Uterus (tissue), 4 donors: ENCODE data around the gene PDE4D. TPM values are rescaled to one million over a fixed set of nuclear protein-coding genes. Genes with fewer than 3 reads are reported as not detected.

ENCODE experiments used
- DNase-seq, 2 donors: peaks; one replicate each; pipeline ENCODE4 v3.0.0-alpha.2; 2019 to 2020
- H3K27ac ChIP-seq, 2 donors: fragments of 200-600 bp; sonication (generic); 1 replicate in 1 of 2; 2 replicates in 1 of 2; pipeline ENCODE4 v1.5.1; 2016 to 2018
- H3K27me3 ChIP-seq, 2 donors: fragments of 200-600 bp; sonication (generic); one replicate each; pipeline ENCODE4 v1.5.1; 2018 to 2019; ENCODE audit warnings: control low read depth in 1 of 2
- H3K36me3 ChIP-seq, 2 donors: fragments of 200-600 bp; sonication (generic); one replicate each; pipeline ENCODE4 v1.5.1; 2019; ENCODE audit warnings: control low read depth in 1 of 2
- H3K4me1 ChIP-seq, 2 donors: fragments of 200-600 bp; sonication (generic); one replicate each; pipeline ENCODE4 v1.5.1; 2018 to 2019; ENCODE audit warnings: control low read depth in 1 of 2
- H3K4me3 ChIP-seq, 2 donors: fragments of 200-600 bp; sonication (generic); 1 replicate in 1 of 2; 2 replicates in 1 of 2; pipeline ENCODE4 v1.5.1; 2018 to 2019; ENCODE audit warnings: mild to moderate bottlenecking in 1 of 2
- H3K9me3 ChIP-seq, 2 donors: fragments of 200-600 bp; sonication (generic); one replicate each; pipeline ENCODE4 v1.5.1; 2019; ENCODE audit warnings: control low read depth in 1 of 2
- POLR2A ChIP-seq, 2 donors: fragments of 450-650 bp; IDR thresholded peaks; one replicate each; pipeline ENCODE4 v1.6.1; 2016; ENCODE audit warnings: antibody characterized with exemption in 2 of 2, mild to moderate bottlenecking in 1 of 2, moderate library complexity in 1 of 2
- intact Hi-C: fragments of 100-400 bp; cut with DNase I; formaldehyde crosslinking; loops from one replicate; pipeline ENCODE4 v1.15.1; 2023; ENCODE audit warnings: low total_unique reads
- total RNA-seq, 4 donors: library from RNA; depleted of rRNA in 3 of 4; stranded (reverse); fragments of >200 nt in 3 of 4; gene quantifications; one replicate each; pipeline versions ENCODE4 v1.1.0 to v1.2.4, GENCODE V29; 2014 to 2023
- TF ChIP-seq, protein P1 (sequence below), 4 experiments: fragments of 200-600 bp in 2 of 4; fragments of 450-650 bp in 2 of 4; sonication (generic) in 2 of 4; IDR thresholded peaks; one replicate each; pipeline ENCODE4 v1.5.1; 2016 to 2019; ENCODE audit warnings: antibody characterized with exemption in 4 of 4, mild to moderate bottlenecking in 2 of 4, moderate library complexity in 1 of 4
- donor health status: DM: yes; HTN: yes; CAD: no.

PDE4D gene
- total RNA-seq, 4 donors from 2014 or later = 27.1 to 77.0 (median 45.8) TPM

- no peak for TF ChIP-seq POLR2A (IDR thresholded peaks at IDR 0.05)
- TF ChIP-seq, protein P1, sequence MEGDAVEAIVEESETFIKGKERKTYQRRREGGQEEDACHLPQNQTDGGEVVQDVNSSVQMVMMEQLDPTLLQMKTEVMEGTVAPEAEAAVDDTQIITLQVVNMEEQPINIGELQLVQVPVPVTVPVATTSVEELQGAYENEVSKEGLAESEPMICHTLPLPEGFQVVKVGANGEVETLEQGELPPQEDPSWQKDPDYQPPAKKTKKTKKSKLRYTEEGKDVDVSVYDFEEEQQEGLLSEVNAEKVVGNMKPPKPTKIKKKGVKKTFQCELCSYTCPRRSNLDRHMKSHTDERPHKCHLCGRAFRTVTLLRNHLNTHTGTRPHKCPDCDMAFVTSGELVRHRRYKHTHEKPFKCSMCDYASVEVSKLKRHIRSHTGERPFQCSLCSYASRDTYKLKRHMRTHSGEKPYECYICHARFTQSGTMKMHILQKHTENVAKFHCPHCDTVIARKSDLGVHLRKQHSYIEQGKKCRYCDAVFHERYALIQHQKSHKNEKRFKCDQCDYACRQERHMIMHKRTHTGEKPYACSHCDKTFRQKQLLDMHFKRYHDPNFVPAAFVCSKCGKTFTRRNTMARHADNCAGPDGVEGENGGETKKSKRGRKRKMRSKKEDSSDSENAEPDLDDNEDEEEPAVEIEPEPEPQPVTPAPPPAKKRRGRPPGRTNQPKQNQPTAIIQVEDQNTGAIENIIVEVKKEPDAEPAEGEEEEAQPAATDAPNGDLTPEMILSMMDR (IDR thresholded peaks at IDR 0.05) = no peak
- intact Hi-C loops = no loop called here
- DNase-seq = no peak
- no peaks in the 10 kb centered on the region for H3K4me1 ChIP-seq
- H3K36me3 ChIP-seq = no peaks in the 10 kb centered on the region
- H3K27ac ChIP-seq = no peak overlapping the region
- no peaks in the 10 kb centered on the region for H3K9me3 ChIP-seq
- no peaks in the 10 kb centered on the region for H3K27me3 ChIP-seq
- H3K4me3 ChIP-seq = no peak overlapping the region
These were observed 751.4 kb downstream of the PDE4D start for GRCh38 chr5:59142138-59142537.

GRCh38 chr5:59140133-59140532 is 753.4 kb downstream of the PDE4D start:
- intact Hi-C loops = no loop called here
- Histone ChIP-seq H3K36me3 (no peaks in the 10 kb centered on the region), H3K27me3 (no peaks in the 10 kb centered on the region), H3K4me3 (no peak overlapping the region), H3K27ac (no peak overlapping the region), H3K4me1 (no peaks in the 10 kb centered on the region), H3K9me3 (no peaks in the 10 kb centered on the region)
- no peak for DNase-seq
- TF ChIP-seq POLR2A (IDR thresholded peaks at IDR 0.05) = no peak
- TF ChIP-seq, protein P1 (IDR thresholded peaks at IDR 0.05) = no peak

DNA sequence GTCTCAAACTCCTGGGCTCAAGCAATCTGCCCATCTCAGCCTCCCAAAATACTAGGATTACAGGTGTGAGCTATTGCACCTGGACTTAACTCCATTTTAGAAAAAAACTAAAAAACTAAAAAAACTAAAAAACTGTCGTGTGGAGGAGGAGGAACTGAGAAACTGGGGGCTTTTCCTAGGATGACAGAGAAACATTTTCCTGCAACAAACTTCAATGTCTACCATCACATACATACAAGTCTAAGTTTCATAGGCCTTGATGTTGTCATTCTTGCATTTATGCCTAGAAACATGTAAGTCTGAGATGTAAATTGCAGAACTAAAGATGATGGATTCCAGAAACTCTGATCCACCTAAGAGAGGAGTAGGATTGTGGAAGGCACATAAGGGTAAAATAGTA is 753.8 kb downstream of the PDE4D start:
- Histone ChIP-seq H3K4me1 (no peaks in the 10 kb centered on the region), H3K27me3 (no peaks in the 10 kb centered on the region), H3K9me3 (no peaks in the 10 kb centered on the region), H3K27ac (no peak overlapping the region), H3K4me3 (no peak overlapping the region), H3K36me3 (no peaks in the 10 kb centered on the region)
- DNase-seq = no peak
- no peak for TF ChIP-seq POLR2A (IDR thresholded peaks at IDR 0.05)
- TF ChIP-seq, protein P1 (IDR thresholded peaks at IDR 0.05) = no peak
- intact Hi-C loops = no loop called here

DNA sequence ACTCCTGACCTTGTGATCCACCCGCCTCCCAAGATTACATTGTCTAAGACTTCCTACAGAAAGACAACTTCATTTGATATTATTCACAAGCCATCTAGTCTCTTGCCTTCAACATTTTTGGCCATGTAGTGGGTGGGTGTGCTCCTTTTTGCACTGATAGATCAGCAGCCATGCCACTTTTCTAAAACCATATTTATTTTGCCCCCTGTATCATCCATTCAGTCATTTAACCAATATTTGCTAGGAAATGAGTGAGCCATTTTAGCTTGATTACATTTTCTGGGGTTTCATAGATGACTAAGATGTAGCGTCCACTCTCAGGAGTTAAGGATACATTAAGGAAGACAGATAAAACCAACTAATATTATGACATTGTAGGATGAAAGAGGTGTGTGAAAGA is 755.0 kb downstream of the PDE4D start:
- Histone ChIP-seq H3K4me3 (no peak overlapping the region), H3K36me3 (no peaks in the 10 kb centered on the region), H3K4me1 (no peaks in the 10 kb centered on the region), H3K27ac (no peak overlapping the region), H3K9me3 (no peaks in the 10 kb centered on the region), H3K27me3 (no peaks in the 10 kb centered on the region)
- no peak for DNase-seq
- TF ChIP-seq, protein P1 (IDR thresholded peaks at IDR 0.05) = no peak
- intact Hi-C loops = no loop called here

DNA sequence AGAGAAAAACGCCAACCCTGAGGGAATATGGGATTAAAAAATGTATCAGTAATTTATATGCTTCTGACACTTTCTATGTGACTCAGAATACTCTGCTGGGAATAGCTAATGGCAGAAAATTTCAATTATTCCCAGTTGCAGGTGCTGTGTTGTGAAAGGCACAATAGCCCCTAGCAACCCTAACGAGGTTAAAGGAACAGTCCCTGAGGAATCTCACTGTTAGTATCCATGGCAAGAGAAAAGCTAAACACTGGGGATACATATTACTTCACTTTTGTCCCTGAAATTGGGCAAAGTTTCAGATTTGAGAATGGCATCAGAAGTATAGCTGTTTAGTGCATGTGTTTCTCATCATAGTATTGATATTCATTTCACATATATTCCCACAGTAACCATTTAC is 755.7 kb downstream of the PDE4D start:
- no peaks in the 10 kb centered on the region for H3K36me3 ChIP-seq
- TF ChIP-seq, protein P1 (IDR thresholded peaks at IDR 0.05) = no peak
- TF ChIP-seq POLR2A (IDR thresholded peaks at IDR 0.05) = no peak
- intact Hi-C loops = no loop called here
- no peak overlapping the region for H3K27ac ChIP-seq
- no peaks in the 10 kb centered on the region for H3K27me3 ChIP-seq
- no peak overlapping the region for H3K4me3 ChIP-seq
- no peak for DNase-seq
- H3K9me3 ChIP-seq = no peaks in the 10 kb centered on the region
- no peaks in the 10 kb centered on the region for H3K4me1 ChIP-seq
